Retinal pigment epithelial cell (primary cell): ENCODE measurements around the gene HIP1.
"Not testable (repeated sequence)": the region's sequence is repeated elsewhere in the genome, so short reads cannot be mapped to it uniquely, and the experiment has no call there.

Source experiments
- DNase-seq: peaks from one replicate; pipeline ENCODE4 v3.0.0-alpha.2; 2010; ENCODE audit warnings: low read depth
- H3K4me3 ChIP-seq: 2 replicates; pipeline ENCODE4 v1.5.1; 2011; ENCODE audit warnings: mild to moderate bottlenecking, low read length, control low read depth, moderate library complexity
- TF ChIP-seq, protein P1 (sequence below): conservative IDR thresholded peaks from 2 replicates; pipeline ENCODE4 v1.5.1; 2011; ENCODE audit warnings: low read depth, low read length, control low read depth, inconsistent platforms

The HIP1 gene

DNA sequence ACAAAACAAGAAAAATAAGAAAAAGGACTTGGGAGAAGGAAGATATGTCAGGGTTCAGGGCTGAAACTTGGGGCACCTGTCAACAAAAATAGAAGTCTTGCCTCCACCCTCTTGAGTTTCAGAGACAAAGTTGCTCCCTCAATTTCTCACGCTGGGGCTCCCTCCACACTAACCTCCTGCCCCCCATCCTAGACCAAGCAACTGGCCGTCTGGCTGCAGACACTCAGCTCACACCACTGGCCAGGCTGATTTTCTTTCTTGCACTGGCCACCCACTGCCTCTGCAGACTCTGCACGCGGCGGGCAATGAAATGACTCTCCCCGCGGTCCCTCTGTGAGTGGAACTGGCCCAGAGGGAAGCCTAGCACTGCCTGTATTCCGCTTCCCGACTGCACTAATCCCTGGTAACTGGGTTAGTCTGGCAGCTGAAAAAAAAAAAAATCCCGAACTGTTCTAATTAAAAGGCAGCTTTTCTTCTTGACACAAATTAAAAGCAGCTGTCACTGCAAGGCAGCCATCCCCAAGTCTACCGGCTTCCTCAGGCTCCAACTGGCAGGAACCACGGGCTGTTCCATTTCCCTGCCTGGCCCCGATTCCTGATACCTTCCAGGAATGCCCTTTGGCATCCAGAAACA, 163.1 kb downstream of the HIP1 start:
- no peak overlapping the region for H3K4me3 ChIP-seq
- TF ChIP-seq, protein P1, sequence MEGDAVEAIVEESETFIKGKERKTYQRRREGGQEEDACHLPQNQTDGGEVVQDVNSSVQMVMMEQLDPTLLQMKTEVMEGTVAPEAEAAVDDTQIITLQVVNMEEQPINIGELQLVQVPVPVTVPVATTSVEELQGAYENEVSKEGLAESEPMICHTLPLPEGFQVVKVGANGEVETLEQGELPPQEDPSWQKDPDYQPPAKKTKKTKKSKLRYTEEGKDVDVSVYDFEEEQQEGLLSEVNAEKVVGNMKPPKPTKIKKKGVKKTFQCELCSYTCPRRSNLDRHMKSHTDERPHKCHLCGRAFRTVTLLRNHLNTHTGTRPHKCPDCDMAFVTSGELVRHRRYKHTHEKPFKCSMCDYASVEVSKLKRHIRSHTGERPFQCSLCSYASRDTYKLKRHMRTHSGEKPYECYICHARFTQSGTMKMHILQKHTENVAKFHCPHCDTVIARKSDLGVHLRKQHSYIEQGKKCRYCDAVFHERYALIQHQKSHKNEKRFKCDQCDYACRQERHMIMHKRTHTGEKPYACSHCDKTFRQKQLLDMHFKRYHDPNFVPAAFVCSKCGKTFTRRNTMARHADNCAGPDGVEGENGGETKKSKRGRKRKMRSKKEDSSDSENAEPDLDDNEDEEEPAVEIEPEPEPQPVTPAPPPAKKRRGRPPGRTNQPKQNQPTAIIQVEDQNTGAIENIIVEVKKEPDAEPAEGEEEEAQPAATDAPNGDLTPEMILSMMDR, result no peak
- no peak for DNase-seq

DNA sequence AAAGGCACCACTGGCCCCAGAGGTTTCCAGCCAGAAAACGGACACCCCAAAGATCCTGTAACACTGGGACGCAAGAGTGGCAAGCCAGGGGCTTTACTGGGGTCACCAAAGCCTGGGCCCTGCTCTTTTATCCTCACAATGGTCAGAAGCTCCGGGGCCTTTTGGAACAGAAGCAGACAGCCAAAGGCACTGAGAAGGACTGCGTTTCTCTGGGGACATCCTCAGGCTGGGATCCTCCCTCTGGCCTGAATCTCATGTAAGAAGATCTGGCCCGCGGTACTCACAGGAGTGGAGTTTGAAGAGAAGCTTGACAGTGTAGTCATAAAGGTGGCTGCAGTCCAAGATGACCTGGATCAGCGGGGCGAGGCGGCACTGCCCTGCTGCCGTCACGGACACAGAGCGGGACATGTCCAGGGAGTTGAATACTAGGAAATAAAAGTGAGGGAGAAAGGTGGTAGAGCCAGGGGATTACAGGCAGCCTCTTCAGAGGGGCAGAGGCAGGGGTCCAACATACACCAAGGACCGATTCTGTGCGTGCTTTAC, 165.2 kb downstream of the HIP1 start:
- no peak overlapping the region for H3K4me3 ChIP-seq
- no peak for DNase-seq
- TF ChIP-seq, protein P1, result no peak

DNA sequence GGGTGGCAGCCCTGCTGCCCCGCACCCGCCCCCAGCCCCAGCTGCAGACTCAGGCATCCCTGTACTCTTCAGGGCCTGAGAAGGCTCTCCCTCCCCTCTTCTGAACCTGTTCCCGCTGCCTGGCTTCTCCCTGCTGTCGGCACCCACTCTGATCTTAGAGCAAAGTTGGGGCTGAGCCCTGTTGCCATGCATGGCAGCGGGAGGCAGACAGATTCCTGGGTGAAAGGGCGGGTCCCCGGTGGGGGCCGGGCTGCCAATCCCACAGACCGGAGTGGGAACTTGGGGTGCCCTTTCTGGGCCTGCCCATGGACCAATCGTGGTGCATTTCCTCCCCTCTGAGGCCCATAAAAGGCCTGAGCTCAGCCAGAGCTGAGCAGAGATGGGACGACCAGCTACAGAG, 165.9 kb downstream of the HIP1 start:
- no peak for DNase-seq
- TF ChIP-seq, protein P1, result no peak
- no peak overlapping the region for H3K4me3 ChIP-seq

DNA sequence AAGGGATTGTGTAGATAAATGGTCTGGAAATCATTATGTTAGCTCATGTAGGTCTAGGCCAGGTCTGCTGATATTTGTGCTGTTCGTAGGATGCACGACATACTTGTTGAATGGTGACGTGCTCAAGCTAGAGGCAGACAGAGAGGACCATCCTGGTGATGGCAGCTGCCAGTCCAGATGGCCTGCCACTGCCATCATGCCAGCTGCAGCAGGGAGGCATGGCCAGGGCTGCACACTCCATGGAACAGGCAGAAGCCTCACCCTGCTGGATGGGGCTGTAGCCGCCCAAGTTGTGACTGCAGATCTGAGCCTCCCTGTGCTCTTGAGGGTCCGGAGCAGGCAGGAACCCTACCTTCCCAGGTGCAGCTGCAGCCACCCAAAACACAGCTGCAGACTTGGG, 166.3 kb downstream of the HIP1 start:
- TF ChIP-seq, protein P1, result no peak
- no peak overlapping the region for H3K4me3 ChIP-seq
- no peak for DNase-seq

DNA sequence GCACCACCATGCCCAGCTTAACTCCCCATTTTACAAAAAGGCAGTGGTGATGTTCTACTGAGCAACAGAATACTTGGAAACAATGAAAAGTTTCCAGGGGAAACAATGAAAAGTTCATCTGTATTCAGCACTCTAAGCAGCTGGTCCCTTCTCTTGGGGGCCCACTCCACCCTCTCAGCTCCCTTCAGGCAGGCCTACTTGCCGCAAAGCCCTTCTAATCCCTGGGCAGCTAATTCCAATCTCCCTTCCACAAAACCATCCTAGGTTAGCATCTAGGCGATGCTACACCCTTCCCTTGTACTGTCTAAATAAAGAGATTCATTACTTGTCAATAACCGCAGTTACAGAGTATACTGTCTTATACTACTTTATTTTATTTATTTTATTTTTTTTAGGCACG, 167.5 kb downstream of the HIP1 start:
- DNase-seq, result no peak
- TF ChIP-seq, protein P1, result no peak
- H3K4me3 ChIP-seq, result no peak overlapping the region

DNA sequence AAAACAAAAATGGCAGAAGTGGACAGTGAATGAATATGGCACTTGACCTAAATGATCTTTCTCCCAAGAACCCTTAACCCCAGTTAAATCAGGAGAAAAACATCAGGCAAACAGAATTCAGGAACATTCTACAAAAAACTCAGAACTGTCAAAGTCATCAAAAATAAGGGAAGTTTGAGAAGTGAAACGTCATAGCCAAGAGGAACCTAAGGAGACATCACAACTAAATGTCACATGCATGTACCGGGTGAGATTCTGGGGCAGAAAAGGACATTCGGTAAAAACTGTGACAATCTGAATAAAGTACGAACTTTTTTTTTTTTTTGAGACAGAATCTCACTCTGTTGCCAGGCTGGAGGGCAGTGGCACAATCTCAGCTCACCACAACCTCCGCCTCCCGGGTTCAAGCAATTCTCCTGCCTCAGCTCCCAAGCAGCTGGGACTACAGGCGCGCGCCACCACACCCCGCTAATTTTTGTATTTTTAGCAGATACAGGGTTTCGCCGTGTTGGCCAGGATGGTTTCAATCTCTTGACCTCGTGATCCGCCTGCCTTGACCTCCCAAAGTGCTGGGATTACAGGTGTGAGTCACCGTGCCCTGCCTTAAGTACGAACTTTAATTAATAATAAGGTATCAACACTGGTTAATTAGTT, 169.0 kb downstream of the HIP1 start:
- H3K4me3 ChIP-seq, DNase-seq: not testable (repeated sequence)

DNA sequence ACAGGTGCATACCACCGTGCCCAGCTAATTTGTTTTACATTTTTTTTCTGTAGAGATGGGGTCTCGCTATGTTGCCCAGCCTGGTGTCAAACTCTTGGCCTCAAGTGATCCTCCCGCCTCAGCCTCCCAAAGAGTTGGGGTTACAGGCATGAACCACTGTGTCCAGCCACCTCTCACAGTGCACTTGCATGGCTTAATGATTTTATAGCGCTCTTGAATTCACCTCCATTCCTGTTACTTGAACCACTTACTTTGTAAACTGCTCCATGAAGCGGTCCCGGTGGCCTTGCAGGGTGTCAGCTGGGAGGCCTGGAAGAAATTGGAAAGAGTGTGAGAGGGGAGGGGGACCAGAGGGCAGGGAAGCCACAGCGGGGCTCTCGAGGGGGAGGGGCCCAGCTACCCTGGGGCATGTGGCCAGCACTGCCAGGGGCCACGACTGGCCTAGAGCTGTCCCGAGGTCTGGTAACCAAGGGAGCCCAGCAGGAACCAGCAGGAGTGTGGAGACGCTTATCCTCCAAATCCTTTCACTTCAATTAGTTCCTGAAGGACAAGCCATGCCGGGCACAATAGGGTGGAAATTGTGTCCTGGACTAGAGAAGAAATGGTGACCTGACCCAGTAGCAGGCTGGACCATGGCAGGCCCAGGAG, 170.7 kb downstream of the HIP1 start:
- TF ChIP-seq, protein P1, result no peak
- H3K4me3 ChIP-seq, result no peak overlapping the region
- no peak for DNase-seq
